Liver (tissue), 3 donors: Measurements from ENCODE around the gene C19orf47.

Source experiments
- CTCF ChIP-seq: fragments of 150-350 bp; IDR thresholded peaks from 2 replicates; pipeline ENCODE4 v1.5.1; 2017; ENCODE audit warnings: improper control_type of control experiment, low read depth, low read length; ENCODE audit not compliant: missing input control
- FOXA1 ChIP-seq: IDR thresholded peaks from 2 replicates; pipeline ENCODE4 v1.6.1; 2016; ENCODE audit warnings: antibody characterized with exemption
- GABPA ChIP-seq, 2 donors: IDR thresholded peaks in 1 of 2; conservative IDR thresholded peaks in 1 of 2; 2 replicates each; pipeline ENCODE4 v1.6.1; 2016; ENCODE audit warnings: antibody characterized with exemption in 2 of 2, mild to moderate bottlenecking in 1 of 2, moderate library complexity in 1 of 2
- MAX ChIP-seq: IDR thresholded peaks from 2 replicates; pipeline ENCODE4 v1.6.1; 2016; ENCODE audit warnings: antibody characterized with exemption
- RAD21 ChIP-seq, 2 donors: IDR thresholded peaks; 2 replicates each; pipeline ENCODE4 v1.6.1; 2016; ENCODE audit warnings: antibody characterized with exemption in 2 of 2, mild to moderate bottlenecking in 2 of 2
- YY1 ChIP-seq: IDR thresholded peaks from 2 replicates; pipeline ENCODE4 v1.6.1; 2016; ENCODE audit warnings: antibody characterized with exemption, mild to moderate bottlenecking
- ZBTB33 ChIP-seq: IDR thresholded peaks from 2 replicates; pipeline ENCODE4 v1.6.1; 2016; ENCODE audit warnings: antibody characterized with exemption
- donor health status: healthy.
- donor health status: healthy.

- TF ChIP-seq FOXA1: no peak
- TF ChIP-seq CTCF: no peak
- TF ChIP-seq YY1: no peak
- no peak for TF ChIP-seq MAX
- no peak for TF ChIP-seq RAD21 (IDR thresholded peaks at IDR 0.05)
- TF ChIP-seq ZBTB33: no peak
- TF ChIP-seq GABPA (IDR thresholded peaks at IDR 0.05 in 1 of 2, conservative IDR thresholded peaks at IDR 0.05 in 1 of 2): no peak
Observed at GRCh38 chr19:40326201-40326600, 22.0 kb downstream of the C19orf47 start.
